GM18526 (cell line): Measurements from ENCODE around the gene OR6X1.

Source experiments
- POLR2A ChIP-seq: IDR thresholded peaks from 3 replicates; pipeline ENCODE4 v1.6.1; 2011; ENCODE audit not compliant: insufficient read length; ENCODE audit errors: extremely low read depth

The OR6X1 gene

GRCh38 chr11:123729602-123730001, 24.7 kb downstream of the OR6X1 start:
- no peak for TF ChIP-seq POLR2A

GRCh38 chr11:123725995-123726655, 28.2 kb downstream of the OR6X1 start:
- TF ChIP-seq POLR2A: no peak

- TF ChIP-seq POLR2A: no peak
Measured at GRCh38 chr11:123719452-123719851, 34.9 kb downstream of the OR6X1 start.

GRCh38 chr11:123718469-123718868, 35.8 kb downstream of the OR6X1 start:
- no peak for TF ChIP-seq POLR2A

GRCh38 chr11:123718063-123718462, 36.3 kb downstream of the OR6X1 start:
- no peak for TF ChIP-seq POLR2A

GRCh38 chr11:123707606-123708205, 46.6 kb downstream of the OR6X1 start:
- no peak for TF ChIP-seq POLR2A

GRCh38 chr11:123707206-123707605, 47.1 kb downstream of the OR6X1 start:
- no peak for TF ChIP-seq POLR2A

- no peak for TF ChIP-seq POLR2A
Measured at GRCh38 chr11:123704341-123704740, 50.0 kb downstream of the OR6X1 start.
